Purkinje cell (primary cell): ENCODE data around the gene PCDHGA10. TPM values are rescaled to one million over a fixed set of nuclear protein-coding genes. Genes with fewer than 3 reads are reported as not detected.

Experiments used
- polyA plus RNA-seq: library from polyadenylated mRNA; unstranded; fragments of >200 nt; fragmentation: Nextera tagmentation; gene quantifications from 2 replicates; pipeline ENCODE4 v1.2.1, GENCODE V29; 2014

PCDHGA10 gene
- polyA plus RNA-seq, 1 donor from 2014 or later: 6.1 TPM

Other genes with a start within 250 kb of the PCDHGA10 start
- gene PCDHB7, start 240.3 kb upstream of the PCDHGA10 start, polyA plus RNA-seq: 0.78 TPM in 1 of 2 replicates, not detected in the other
- not detected in 2 replicates for gene PCDHB8, start 235.2 kb upstream of the PCDHGA10 start, polyA plus RNA-seq
- 0.09 and 0.70 TPM in 2 replicates for gene PCDHB16, start 230.6 kb upstream of the PCDHGA10 start, polyA plus RNA-seq
- gene PCDHB9, start 225.8 kb upstream of the PCDHGA10 start, polyA plus RNA-seq: 0.21 and 0.81 TPM in 2 replicates
- 1.2 and 3.6 TPM in 2 replicates for gene PCDHB10, start 220.6 kb upstream of the PCDHGA10 start, polyA plus RNA-seq
- gene PCDHB11, start 213.4 kb upstream of the PCDHGA10 start, polyA plus RNA-seq: 1.1 and 1.6 TPM in 2 replicates
- 2.6 and 2.8 TPM in 2 replicates for gene PCDHB12, start 204.3 kb upstream of the PCDHGA10 start, polyA plus RNA-seq
- 2.0 and 5.2 TPM in 2 replicates for gene PCDHB13, start 199.1 kb upstream of the PCDHGA10 start, polyA plus RNA-seq
- gene PCDHB14, start 189.6 kb upstream of the PCDHGA10 start, polyA plus RNA-seq: 5.3 and 5.4 TPM in 2 replicates
- 28.7 and 30.0 TPM in 2 replicates for gene PCDHB15, start 167.6 kb upstream of the PCDHGA10 start, polyA plus RNA-seq
- not detected in 2 replicates for gene SLC25A2, start 108.9 kb upstream of the PCDHGA10 start, polyA plus RNA-seq
- gene TAF7, start 92.2 kb upstream of the PCDHGA10 start, polyA plus RNA-seq: 374 and 453 TPM in 2 replicates
- 0.69 TPM in 1 of 2 replicates, not detected in the other for gene PCDHGA1, start 82.5 kb upstream of the PCDHGA10 start, polyA plus RNA-seq
- gene PCDHGA2, start 74.2 kb upstream of the PCDHGA10 start, polyA plus RNA-seq: 1.9 TPM in 1 of 2 replicates, not detected in the other
- gene PCDHGA3, start 69.2 kb upstream of the PCDHGA10 start, polyA plus RNA-seq: 1.3 and 4.3 TPM in 2 replicates
- gene PCDHGB1, start 62.9 kb upstream of the PCDHGA10 start, polyA plus RNA-seq: not detected in 2 replicates
- 0.27 TPM in 1 of 2 replicates, not detected in the other for gene PCDHGA4, start 58.0 kb upstream of the PCDHGA10 start, polyA plus RNA-seq
- 0.08 and 2.9 TPM in 2 replicates for gene PCDHGB2, start 53.0 kb upstream of the PCDHGA10 start, polyA plus RNA-seq
- gene PCDHGA5, start 48.8 kb upstream of the PCDHGA10 start, polyA plus RNA-seq: 2.2 and 2.5 TPM in 2 replicates
- 0.06 and 1.2 TPM in 2 replicates for gene PCDHGB3, start 42.7 kb upstream of the PCDHGA10 start, polyA plus RNA-seq
- 0.30 and 0.60 TPM in 2 replicates for gene PCDHGA6, start 39.1 kb upstream of the PCDHGA10 start, polyA plus RNA-seq
- 0.73 and 1.8 TPM in 2 replicates for gene PCDHGA7, start 30.2 kb upstream of the PCDHGA10 start, polyA plus RNA-seq
- gene PCDHGB4, start 25.3 kb upstream of the PCDHGA10 start, polyA plus RNA-seq: 1.8 and 2.1 TPM in 2 replicates
- gene PCDHGA8, start 20.4 kb upstream of the PCDHGA10 start, polyA plus RNA-seq: 0.11 and 0.13 TPM in 2 replicates
- gene PCDHGB5, start 15.0 kb upstream of the PCDHGA10 start, polyA plus RNA-seq: 0.32 TPM in 1 of 2 replicates, not detected in the other
- gene PCDHGA9, start 10.2 kb upstream of the PCDHGA10 start, polyA plus RNA-seq: 1.1 and 1.9 TPM in 2 replicates
- gene PCDHGB6, start 5.0 kb upstream of the PCDHGA10 start, polyA plus RNA-seq: 0.31 and 0.42 TPM in 2 replicates
- gene PCDHGB7, start 4.7 kb downstream of the PCDHGA10 start, polyA plus RNA-seq: 0.35 TPM in 1 of 2 replicates, not detected in the other
- gene PCDHGA11, start 8.1 kb downstream of the PCDHGA10 start, polyA plus RNA-seq: 1.5 and 2.4 TPM in 2 replicates
- gene PCDHGA12, start 17.5 kb downstream of the PCDHGA10 start, polyA plus RNA-seq: 3.6 and 4.3 TPM in 2 replicates
- 51.6 and 70.9 TPM in 2 replicates for gene PCDHGC3, start 63.0 kb downstream of the PCDHGA10 start, polyA plus RNA-seq
- gene PCDHGC4, start 72.0 kb downstream of the PCDHGA10 start, polyA plus RNA-seq: 0.22 and 4.5 TPM in 2 replicates
- 0.34 and 2.0 TPM in 2 replicates for gene PCDHGC5, start 76.1 kb downstream of the PCDHGA10 start, polyA plus RNA-seq
- 2.2 and 2.4 TPM in 2 replicates for gene DIAPH1, start 206.0 kb downstream of the PCDHGA10 start, polyA plus RNA-seq
- 40.0 and 47.2 TPM in 2 replicates for gene HDAC3, start 223.9 kb downstream of the PCDHGA10 start, polyA plus RNA-seq
- 5.9 and 8.8 TPM in 2 replicates for gene RELL2, start 224.0 kb downstream of the PCDHGA10 start, polyA plus RNA-seq
- gene FCHSD1, start 238.4 kb downstream of the PCDHGA10 start, polyA plus RNA-seq: 0.65 and 1.5 TPM in 2 replicates